Measurements from ENCODE around the gene DGKI.

DNA sequence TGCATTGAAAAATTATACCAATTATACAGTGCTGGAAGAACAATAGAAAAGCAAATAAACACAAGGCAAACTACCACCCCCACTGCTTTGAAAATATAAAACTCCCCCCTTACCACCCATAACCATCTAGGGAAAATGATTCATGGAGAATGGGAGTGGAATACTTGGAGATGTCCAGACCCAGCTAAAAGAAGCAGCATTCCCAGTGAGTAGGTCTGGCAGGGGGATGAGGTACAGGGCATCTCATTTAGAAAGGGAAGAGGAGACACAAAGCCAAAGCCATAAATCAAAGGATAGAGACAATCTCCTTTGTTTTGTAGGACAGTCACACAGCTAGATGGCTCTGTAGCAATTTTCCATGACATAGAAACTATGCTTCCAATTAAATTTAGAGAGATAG is 36.0 kb upstream of the DGKI start:
- TF ChIP-seq, protein P1, sequence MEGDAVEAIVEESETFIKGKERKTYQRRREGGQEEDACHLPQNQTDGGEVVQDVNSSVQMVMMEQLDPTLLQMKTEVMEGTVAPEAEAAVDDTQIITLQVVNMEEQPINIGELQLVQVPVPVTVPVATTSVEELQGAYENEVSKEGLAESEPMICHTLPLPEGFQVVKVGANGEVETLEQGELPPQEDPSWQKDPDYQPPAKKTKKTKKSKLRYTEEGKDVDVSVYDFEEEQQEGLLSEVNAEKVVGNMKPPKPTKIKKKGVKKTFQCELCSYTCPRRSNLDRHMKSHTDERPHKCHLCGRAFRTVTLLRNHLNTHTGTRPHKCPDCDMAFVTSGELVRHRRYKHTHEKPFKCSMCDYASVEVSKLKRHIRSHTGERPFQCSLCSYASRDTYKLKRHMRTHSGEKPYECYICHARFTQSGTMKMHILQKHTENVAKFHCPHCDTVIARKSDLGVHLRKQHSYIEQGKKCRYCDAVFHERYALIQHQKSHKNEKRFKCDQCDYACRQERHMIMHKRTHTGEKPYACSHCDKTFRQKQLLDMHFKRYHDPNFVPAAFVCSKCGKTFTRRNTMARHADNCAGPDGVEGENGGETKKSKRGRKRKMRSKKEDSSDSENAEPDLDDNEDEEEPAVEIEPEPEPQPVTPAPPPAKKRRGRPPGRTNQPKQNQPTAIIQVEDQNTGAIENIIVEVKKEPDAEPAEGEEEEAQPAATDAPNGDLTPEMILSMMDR (IDR thresholded peaks at IDR 0.05) = no peak
- TF ChIP-seq, protein P2, sequence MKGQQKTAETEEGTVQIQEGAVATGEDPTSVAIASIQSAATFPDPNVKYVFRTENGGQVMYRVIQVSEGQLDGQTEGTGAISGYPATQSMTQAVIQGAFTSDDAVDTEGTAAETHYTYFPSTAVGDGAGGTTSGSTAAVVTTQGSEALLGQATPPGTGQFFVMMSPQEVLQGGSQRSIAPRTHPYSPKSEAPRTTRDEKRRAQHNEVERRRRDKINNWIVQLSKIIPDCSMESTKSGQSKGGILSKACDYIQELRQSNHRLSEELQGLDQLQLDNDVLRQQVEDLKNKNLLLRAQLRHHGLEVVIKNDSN (CRISPR knock-in tag; IDR thresholded peaks at IDR 0.05) = no peak
- no peak for TF ChIP-seq TEAD4 (CRISPR knock-in tag; IDR thresholded peaks at IDR 0.05)
